HG03439 (cell line): ENCODE measurements around the gene TNIK.
A peak's percentile ranks its signal among the peaks of the same experiment; 100 is the strongest.

Experiments
- ATAC-seq: cut with Tn5 transposase; IDR thresholded peaks from one replicate; pipeline ENCODE4 v1.9.1; 2021; ENCODE audit warnings: mild to moderate bottlenecking, moderate library complexity; ENCODE audit not compliant: unreplicated experiment

TNIK gene

GRCh38 chr3:171066206-171066605 is 394.0 kb downstream of the TNIK start:
- ATAC-seq: no peak

DNA sequence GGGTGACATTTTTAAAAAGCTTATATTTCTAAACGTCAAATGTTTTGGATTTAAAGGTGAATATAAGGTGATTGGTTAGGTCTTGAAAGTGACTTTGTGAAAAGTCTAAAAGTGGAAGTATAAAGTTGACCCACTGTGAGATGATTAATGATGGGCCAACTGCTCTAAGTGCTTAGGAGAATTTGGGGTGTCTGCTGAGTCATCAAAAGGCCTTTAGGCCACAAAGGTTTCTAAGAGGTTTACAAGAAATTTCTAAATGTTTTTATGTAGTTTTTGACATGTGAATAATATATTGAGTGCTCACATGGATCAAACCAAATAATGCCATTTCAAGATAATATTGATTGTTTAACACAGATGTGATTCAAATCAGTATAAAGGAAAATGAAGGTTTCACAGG is 394.5 kb downstream of the TNIK start:
- ATAC-seq: no peak

- ATAC-seq: no peak
Observed at GRCh38 chr3:171064461-171064860, 395.7 kb downstream of the TNIK start.

- no peak for ATAC-seq
Observed at GRCh38 chr3:171061749-171062148, 398.5 kb downstream of the TNIK start.

DNA sequence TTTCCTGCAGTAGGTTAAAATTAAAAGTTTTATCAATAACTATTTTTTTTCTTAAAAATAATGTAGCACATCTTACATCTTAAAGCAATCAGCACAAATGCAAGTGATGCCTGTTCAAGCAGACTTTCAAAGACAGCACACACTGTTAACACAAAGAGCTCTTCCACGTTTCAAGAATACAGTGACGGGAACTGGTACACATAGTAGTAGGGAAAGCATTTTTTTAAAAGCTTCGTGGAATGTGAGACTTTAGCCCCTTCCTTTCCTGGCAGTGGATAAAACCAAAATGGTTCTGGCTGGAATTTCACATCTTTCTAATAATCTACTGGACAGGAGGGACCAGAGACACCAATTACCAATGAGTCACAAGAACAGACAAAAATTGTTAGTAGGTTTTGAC is 400.2 kb downstream of the TNIK start:
- ATAC-seq: no peak

GRCh38 chr3:171058873-171059603 is 401.2 kb downstream of the TNIK start:
- no peak for ATAC-seq

DNA sequence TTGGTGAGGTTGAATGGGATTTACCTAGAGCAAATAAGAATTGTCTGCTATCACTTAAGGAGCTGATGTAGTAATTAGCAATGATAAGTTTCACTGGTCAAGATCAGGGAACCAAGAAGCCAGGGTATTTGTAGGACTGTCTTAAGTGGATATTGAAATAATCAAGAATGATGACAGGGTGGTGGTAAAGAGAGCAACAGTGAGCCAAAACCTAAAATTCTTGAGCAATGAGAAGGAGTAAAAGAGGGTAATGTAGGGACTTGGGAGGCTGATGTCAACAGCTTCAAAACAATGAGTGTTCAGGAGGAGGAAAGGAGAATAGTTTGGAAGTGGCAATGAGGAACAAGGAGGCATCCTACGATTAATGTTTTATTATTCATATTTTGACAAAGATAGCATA is 402.1 kb downstream of the TNIK start:
- no peak for ATAC-seq

GRCh38 chr3:171057072-171057471 is 403.1 kb downstream of the TNIK start:
- no peak for ATAC-seq

DNA sequence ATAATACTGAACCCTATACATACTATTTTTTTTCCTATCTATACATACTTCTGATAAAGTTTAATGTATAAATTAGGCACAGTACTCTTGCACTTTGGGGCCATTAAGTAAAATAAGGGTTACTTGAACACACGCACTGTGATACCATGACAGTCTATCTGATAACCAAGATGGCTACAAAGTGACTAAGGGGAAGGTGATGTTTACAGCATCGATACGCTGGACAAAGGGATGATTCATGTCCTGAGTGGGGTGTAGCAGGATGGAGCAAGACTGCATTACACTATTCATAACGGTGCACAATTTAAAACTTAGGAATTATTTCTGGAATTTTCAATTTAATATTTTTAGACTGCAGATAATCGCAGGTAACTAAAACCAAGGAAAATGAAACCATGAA is 403.7 kb downstream of the TNIK start:
- ATAC-seq: no peak

GRCh38 chr3:171055336-171056178 is 404.6 kb downstream of the TNIK start:
- no peak for ATAC-seq

- ATAC-seq: no peak
Observed at GRCh38 chr3:171054921-171055320, 405.3 kb downstream of the TNIK start.

DNA sequence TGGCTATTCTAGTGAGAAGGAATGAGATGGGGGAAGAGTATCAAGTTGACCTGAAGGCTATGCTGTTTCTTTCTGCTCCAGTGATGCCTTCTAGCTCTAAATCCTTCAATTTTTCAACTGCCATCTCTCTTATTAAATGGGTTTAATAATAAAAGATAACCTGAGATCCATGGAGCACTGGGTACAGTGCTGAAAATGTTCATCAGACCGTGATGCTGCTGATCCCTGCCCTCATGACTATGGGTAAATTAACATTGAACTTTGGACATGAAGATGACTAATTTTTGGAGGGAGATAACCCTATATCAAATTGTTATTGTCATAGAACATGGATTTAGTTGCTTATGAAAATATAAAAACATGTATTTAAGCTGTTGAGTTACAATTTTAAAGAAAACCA is 406.0 kb downstream of the TNIK start:
- ATAC-seq: no peak

DNA sequence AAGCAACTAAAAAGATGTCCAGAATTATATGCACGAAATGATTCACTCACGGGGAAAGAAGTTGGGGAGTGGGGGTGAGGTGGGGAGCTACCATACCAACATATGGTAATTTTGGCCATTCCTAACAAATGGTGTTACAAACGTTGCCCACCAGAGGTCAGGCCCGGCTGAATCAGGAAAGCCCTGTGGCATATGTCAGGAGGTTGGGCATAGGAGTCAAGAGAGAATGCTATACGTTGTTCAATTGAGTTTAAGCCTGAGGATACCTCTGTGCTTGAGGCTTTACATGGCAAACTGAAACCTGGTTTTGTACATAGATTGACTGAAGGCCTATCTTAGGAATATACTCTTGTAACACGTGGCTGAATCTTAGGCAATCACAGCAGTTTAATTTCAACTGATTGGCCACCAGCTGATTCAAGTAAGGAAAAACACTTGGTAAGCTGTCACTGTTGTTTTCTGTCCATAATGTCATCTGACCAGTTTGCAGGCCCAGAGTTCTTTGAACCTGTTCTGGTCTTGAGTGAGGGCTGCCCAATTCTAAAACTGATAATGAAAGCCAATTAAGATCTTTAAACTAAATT is 410.3 kb downstream of the TNIK start:
- ATAC-seq: peak; percentile 89

- ATAC-seq: no peak
Observed at GRCh38 chr3:171046760-171047159, 413.4 kb downstream of the TNIK start.

DNA sequence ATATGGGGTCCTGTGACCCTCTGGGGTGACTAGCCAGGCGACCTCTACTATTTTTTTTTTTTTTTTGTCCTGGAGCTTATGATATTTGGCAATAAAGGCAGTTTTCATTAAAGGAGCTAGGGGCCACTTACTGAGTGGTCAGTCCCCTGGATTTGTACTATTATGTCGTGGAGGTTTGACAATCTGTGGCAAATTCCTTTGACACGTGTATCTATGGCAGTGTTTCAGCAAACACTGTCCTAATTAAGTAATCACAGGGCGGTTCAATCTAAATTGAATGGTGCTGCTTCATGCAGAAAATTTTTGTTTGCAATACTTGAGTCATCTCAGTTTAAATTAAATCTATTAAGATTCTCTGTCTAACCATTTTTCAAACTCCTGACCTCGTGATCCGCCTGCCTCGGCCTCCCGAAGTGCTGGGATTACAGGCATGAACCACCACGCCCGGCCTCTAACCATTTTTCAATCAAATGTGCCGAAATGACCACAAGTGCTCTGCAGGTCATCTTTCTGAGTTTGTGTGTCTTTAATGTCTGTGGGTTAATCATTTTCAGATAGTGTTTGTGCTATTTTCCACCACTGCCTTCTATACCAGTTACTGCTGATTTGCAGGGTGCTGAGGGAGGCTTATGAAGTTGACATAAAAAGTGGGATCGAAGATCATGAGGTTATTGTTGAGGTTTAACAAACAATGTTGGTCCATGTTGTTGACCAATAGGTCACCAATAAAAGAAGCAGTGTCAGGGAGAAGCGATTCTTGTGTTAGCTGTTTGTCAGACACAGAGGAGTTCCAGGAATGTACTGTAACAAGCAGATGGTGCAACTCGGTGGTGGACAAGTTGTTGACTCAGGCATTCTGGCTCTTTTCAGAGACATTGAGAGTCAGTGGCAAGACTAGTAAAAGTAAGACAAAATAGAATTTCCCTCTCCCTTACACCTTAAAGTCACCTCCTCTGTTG is 415.1 kb downstream of the TNIK start:
- ATAC-seq: no peak

GRCh38 chr3:171044384-171044783 is 415.8 kb downstream of the TNIK start:
- no peak for ATAC-seq

- ATAC-seq: no peak
Observed at GRCh38 chr3:171039674-171040073, 420.5 kb downstream of the TNIK start.

DNA sequence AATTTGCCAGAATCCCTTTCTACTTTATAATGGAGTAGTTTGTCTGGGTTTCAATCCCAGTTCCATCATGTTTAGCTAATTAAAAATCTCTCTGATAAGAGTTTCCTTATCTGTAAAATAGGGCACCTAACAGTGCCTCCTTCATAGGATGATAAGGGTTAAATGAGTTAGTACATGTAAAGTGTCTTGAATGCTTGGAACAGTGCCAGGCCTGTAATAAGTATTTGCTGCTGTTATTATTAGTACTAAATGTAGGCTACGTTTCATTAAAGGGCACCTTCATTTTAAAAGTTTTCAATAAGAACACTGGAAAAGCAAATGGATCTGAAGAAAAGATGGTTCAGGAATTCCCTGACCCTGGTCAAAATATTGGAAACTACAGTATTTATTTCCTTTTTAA is 421.9 kb downstream of the TNIK start:
- ATAC-seq: no peak

- ATAC-seq: no peak
Observed at GRCh38 chr3:171028779-171029232, 431.4 kb downstream of the TNIK start.

DNA sequence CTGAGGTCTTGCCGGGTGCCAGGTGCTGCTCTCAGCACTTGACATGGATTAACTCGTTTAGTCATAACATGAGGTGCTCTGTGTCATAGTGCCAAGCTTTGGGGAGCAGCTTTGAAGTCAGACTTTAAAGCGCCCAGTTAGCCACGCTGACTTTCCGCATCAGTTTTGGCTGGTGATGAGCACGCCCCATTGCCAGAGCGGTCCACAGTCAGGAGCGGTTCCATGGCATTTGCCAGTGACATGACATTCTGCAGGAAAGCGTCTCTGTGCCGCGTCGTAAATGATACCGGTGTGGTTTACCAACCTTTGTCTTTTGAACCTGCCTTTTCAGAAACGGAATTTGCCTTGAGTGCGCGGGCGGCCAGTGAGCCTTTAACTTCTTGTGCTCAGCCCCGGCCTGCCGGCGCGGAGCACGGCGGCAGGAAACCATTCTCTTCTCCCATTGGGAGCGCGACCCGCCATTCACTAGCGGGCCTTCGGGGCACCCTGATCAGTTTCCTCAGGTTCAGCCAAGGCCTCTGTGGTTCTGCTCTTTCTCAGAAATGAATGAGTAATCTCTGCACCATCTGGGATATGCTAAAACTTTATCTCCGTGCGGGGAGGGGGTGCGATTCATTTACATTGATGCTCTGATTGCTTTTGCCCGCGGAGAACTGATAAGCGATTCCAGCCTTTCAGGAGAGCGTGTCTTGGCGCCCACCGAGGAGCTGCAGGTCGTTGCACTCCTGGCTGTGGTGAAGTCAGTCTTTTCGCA is 432.0 kb downstream of the TNIK start:
- ATAC-seq: no peak
